Thyroid gland (tissue), 4 donors: Measurements from ENCODE around the gene ANKRA2. TPM values are rescaled to one million over a fixed set of nuclear protein-coding genes. Genes with fewer than 3 reads are reported as not detected.

ENCODE experiments used
- DNase-seq, 2 donors: peaks; one replicate each; pipeline ENCODE4 v3.0.0-alpha.2; 2019
- H3K27ac ChIP-seq, 3 donors: fragments of 200-600 bp; sonication (generic); 1 replicate in 2 of 3; 2 replicates in 1 of 3; pipeline ENCODE4 v1.5.1; 2016 to 2019; ENCODE audit warnings: mild to moderate bottlenecking in 1 of 3, moderate library complexity in 1 of 3
- H3K27me3 ChIP-seq: fragments of 200-600 bp; sonication (generic); one replicate; pipeline ENCODE4 v1.5.1; 2019
- H3K36me3 ChIP-seq, 2 donors: fragments of 200-600 bp; sonication (generic); one replicate each; pipeline ENCODE4 v1.5.1; 2016 to 2019
- H3K4me1 ChIP-seq, 2 donors: fragments of 200-600 bp; sonication (generic); one replicate each; pipeline ENCODE4 v1.5.1; 2017 to 2019
- H3K4me3 ChIP-seq, 3 donors: fragments of 200-600 bp; sonication (generic); replicated peaks in 1 of 3; 1 replicate in 2 of 3; 2 replicates in 1 of 3; pipeline ENCODE4 v1.5.1; 2016; ENCODE audit warnings: mild to moderate bottlenecking in 1 of 3
- H3K9me3 ChIP-seq: fragments of 200-600 bp; sonication (generic); one replicate; pipeline ENCODE4 v1.5.1; 2017
- POLR2A ChIP-seq, 2 donors: fragments of 450-650 bp; IDR thresholded peaks; one replicate each; pipeline ENCODE4 v1.6.1; 2017; ENCODE audit warnings: antibody characterized with exemption in 2 of 2, mild to moderate bottlenecking in 2 of 2, moderate library complexity in 1 of 2
- WGBS, 2 donors: methylation state at CpG; one replicate each; pipeline ENCODE4 v1.1.5; 2017; 5-methylcytosine and 5-hydroxymethylcytosine counted together
- intact Hi-C: fragments of 100-400 bp; cut with DNase I; formaldehyde crosslinking; loops from one replicate; pipeline ENCODE4 v1.15.1; 2023
- total RNA-seq, 4 donors: library from RNA; depleted of rRNA; stranded (reverse); fragments of >200 nt; gene quantifications; one replicate each; pipeline ENCODE4 v1.2.3, GENCODE V29; 2016
- TF ChIP-seq, protein P1 (sequence below), 6 experiments: fragments of 200-600 bp in 3 of 6; fragments of 450-650 bp in 3 of 6; sonication (generic) in 3 of 6; IDR thresholded peaks; one replicate each; pipeline ENCODE4 v1.5.1; 2016 to 2019; ENCODE audit warnings: antibody characterized with exemption in 6 of 6, mild to moderate bottlenecking in 2 of 6, inconsistent platforms in 1 of 6, moderate library complexity in 1 of 6

Gene ANKRA2
- 10 to 100 TPM; 43.1 to 82.1 (median 65.0) TPM for total RNA-seq

- H3K9me3 ChIP-seq: no peaks in the 10 kb centered on the region
- peak within 1 kb of the TSS; percentile 64 to 79 (median 65) for H3K4me3 ChIP-seq
- H3K27ac ChIP-seq: peak within 1 kb of the TSS; percentile 85 to 91 (median 88)
- peaks cover 11 to 17% of the 10 kb centered on the region in 2 donors for H3K36me3 ChIP-seq
- no peaks in the 10 kb centered on the region for H3K27me3 ChIP-seq
- peak; percentile 99 to 100 for DNase-seq
- WGBS, 2 donors: 0% methylated on average over 50 of the region's 62 CpGs
- TF ChIP-seq, protein P1, sequence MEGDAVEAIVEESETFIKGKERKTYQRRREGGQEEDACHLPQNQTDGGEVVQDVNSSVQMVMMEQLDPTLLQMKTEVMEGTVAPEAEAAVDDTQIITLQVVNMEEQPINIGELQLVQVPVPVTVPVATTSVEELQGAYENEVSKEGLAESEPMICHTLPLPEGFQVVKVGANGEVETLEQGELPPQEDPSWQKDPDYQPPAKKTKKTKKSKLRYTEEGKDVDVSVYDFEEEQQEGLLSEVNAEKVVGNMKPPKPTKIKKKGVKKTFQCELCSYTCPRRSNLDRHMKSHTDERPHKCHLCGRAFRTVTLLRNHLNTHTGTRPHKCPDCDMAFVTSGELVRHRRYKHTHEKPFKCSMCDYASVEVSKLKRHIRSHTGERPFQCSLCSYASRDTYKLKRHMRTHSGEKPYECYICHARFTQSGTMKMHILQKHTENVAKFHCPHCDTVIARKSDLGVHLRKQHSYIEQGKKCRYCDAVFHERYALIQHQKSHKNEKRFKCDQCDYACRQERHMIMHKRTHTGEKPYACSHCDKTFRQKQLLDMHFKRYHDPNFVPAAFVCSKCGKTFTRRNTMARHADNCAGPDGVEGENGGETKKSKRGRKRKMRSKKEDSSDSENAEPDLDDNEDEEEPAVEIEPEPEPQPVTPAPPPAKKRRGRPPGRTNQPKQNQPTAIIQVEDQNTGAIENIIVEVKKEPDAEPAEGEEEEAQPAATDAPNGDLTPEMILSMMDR (IDR thresholded peaks at IDR 0.05): no peak
- peak in 1 of 2 donors; percentile 68 for TF ChIP-seq POLR2A (IDR thresholded peaks at IDR 0.05)
- peaks cover 22 to 30% of the 10 kb centered on the region in 2 donors for H3K4me1 ChIP-seq
- intact Hi-C loops: no loop called here
Observed at GRCh38 chr5:73565139-73565968, at the start of gene ANKRA2, which contains the start of gene UTP15. Gene ANKRA2, minus strand, starts transcription at chr5:73565639. Its CDS starts 2,758 bp downstream, at chr5:73562881. Gene UTP15, plus strand, starts transcription at chr5:73565743. Its CDS starts 1,602 bp downstream, at chr5:73567345.

DNA sequence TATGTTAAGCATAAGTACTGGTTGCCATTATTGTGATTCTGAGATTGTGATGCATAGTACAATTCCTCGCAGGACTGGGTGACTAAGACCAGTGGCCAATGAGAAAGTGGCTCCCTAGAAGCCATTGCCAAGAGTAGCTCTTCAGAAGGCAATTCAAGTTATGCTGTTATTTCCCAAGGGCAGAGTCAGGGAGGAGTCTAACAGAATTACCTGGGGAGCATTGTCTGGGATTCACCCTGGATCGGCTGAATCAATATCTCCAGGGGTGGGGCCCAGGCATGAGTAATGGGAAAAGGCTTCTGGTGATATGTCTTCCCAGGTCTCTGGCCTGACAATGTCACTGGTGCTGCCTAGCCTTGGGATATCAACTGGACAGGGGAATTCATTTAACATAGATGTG lies 49.6 kb upstream of the ANKRA2 start:
- H3K27ac ChIP-seq: no peak overlapping the region
- no peak for DNase-seq
- intact Hi-C loops: no loop called here
- H3K4me1 ChIP-seq: no peaks in the 10 kb centered on the region
- H3K9me3 ChIP-seq: no peaks in the 10 kb centered on the region
- H3K4me3 ChIP-seq: no peak overlapping the region
- TF ChIP-seq, protein P1 (IDR thresholded peaks at IDR 0.05): no peak
- no peak for TF ChIP-seq POLR2A (IDR thresholded peaks at IDR 0.05)
- H3K27me3 ChIP-seq: no peaks in the 10 kb centered on the region
- WGBS, 2 donors: 67 to 84% methylated on average over 2 of the region's 2 CpGs
- H3K36me3 ChIP-seq: no peaks in the 10 kb centered on the region

DNA sequence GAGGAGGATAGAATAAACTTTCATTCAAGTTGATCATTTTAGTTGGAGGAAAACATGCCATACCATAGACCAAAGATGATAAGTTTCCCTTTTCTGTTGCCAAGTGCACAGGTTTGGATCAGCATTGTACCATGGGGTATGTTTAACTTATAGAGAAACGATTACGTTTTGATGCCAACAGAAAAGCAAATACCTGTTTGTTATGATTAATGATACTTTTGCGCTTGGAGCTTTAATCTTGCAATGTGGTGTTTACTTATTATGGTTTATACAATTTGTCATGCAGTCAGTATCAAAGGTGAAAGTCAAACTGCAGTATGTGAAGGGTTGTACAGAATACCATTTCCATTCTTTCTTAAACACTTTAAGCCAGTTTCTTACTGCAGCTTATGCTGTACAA lies 47.4 kb upstream of the ANKRA2 start:
- 86 to 88% methylated on average over 3 of the region's 3 CpGs for WGBS, 2 donors
- TF ChIP-seq, protein P1 (IDR thresholded peaks at IDR 0.05): no peak
- no peak for TF ChIP-seq POLR2A (IDR thresholded peaks at IDR 0.05)

DNA sequence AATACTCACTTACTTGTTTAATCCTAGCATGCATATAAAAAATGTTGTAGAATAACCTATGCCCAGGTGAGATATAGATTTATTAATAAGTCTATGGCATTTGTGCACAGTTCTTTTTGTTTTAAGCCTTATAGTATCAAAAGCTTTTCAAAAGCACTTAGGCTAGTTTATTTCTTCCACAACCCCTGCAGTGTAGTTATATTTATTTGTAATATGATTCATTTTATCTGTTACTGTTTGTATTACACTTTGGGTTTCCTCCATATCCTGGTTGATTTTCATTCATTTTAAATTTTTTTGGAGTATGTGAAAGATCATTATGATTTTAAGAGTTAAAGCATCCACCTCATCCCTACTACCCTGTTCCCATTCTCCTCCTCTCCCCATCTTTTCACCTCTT lies 41.8 kb upstream of the ANKRA2 start:
- no peaks in the 10 kb centered on the region for H3K9me3 ChIP-seq
- no peak overlapping the region for H3K27ac ChIP-seq
- no peaks in the 10 kb centered on the region for H3K36me3 ChIP-seq
- H3K4me3 ChIP-seq: no peak overlapping the region
- H3K4me1 ChIP-seq: no peaks in the 10 kb centered on the region
- H3K27me3 ChIP-seq: no peaks in the 10 kb centered on the region
- no peak for DNase-seq
- no peak for TF ChIP-seq POLR2A (IDR thresholded peaks at IDR 0.05)
- TF ChIP-seq, protein P1 (IDR thresholded peaks at IDR 0.05): no peak
- intact Hi-C loops: no loop called here

More for the DNA sequence above, 47.4 kb upstream of the ANKRA2 start:
- Histone ChIP-seq H3K27ac (no peak overlapping the region), H3K9me3 (no peaks in the 10 kb centered on the region), H3K27me3 (no peaks in the 10 kb centered on the region), H3K4me3 (no peak overlapping the region), H3K36me3 (no peaks in the 10 kb centered on the region), H3K4me1 (no peaks in the 10 kb centered on the region)
- no peak for DNase-seq
- intact Hi-C loops: no loop called here

GRCh38 chr5:73606206-73606753 lies 40.8 kb upstream of the ANKRA2 start:
- DNase-seq: no peak
- Histone ChIP-seq H3K36me3 (no peaks in the 10 kb centered on the region), H3K4me3 (no peak overlapping the region), H3K27ac (no peak overlapping the region), H3K27me3 (no peaks in the 10 kb centered on the region), H3K9me3 (no peaks in the 10 kb centered on the region), H3K4me1 (no peaks in the 10 kb centered on the region)
- TF ChIP-seq POLR2A (IDR thresholded peaks at IDR 0.05): no peak
- TF ChIP-seq, protein P1 (IDR thresholded peaks at IDR 0.05): no peak
- 61 to 70% methylated on average over 3 of the region's 3 CpGs for WGBS, 2 donors
- intact Hi-C loops: no loop called here
